ENCODE measurements around the gene ERBB4. TPM values are rescaled to one million over a fixed set of nuclear protein-coding genes. Genes with fewer than 3 reads are reported as not detected.

ERBB4 gene
- total RNA-seq, 2 experiments from 2014 or later = not detected

GRCh38 chr2:211479536-211480150, 1059.0 kb downstream of the ERBB4 start:
- intact Hi-C loops (cut with DNase I, micrococcal nuclease) = no loop called here
- no peak overlapping the region for H3K27ac ChIP-seq (ENCODE audit: low read depth in 1 of 2, low read length in 2 of 2)
- H3K9me3 ChIP-seq (ENCODE audit: control insufficient read depth in 1 of 2, insufficient read depth in 1 of 2, low read length in 2 of 2) = no peaks in the 10 kb centered on the region
- H3K4me1 ChIP-seq (ENCODE audit: insufficient read depth, low read length) = no peaks in the 10 kb centered on the region
- H3K27ac Mint-ChIP-seq = no peak overlapping the region
- no peaks in the 10 kb centered on the region for H3K4me1 Mint-ChIP-seq (ENCODE audit: low read depth)
- H3K36me3 ChIP-seq (ENCODE audit: insufficient read depth, low read length) = no peaks in the 10 kb centered on the region
- DNase-seq (no peak), ATAC-seq (ENCODE audit: poor library complexity) (no peak)
- no peak overlapping the region for H3K4me3 Mint-ChIP-seq
- no peaks in the 10 kb centered on the region for H3K36me3 Mint-ChIP-seq (ENCODE audit: low read depth)
- CTCF ChIA-PET = no interaction called here
- H3K4me3 ChIP-seq (ENCODE audit: low read length) = no peak overlapping the region
- peaks cover 4% of the 10 kb centered on the region for H3K9me3 Mint-ChIP-seq
- H3K27me3 ChIP-seq (ENCODE audit: control insufficient read depth in 1 of 2, insufficient read depth in 2 of 2, low read length in 2 of 2) = no peaks in the 10 kb centered on the region
- no peaks in the 10 kb centered on the region for H3K27me3 Mint-ChIP-seq
- POLR2A ChIA-PET = no interaction called here
- no peak for TF ChIP-seq CTCF (IDR thresholded peaks at IDR 0.05)

GRCh38 chr2:211477537-211478275, 1060.9 kb downstream of the ERBB4 start:
- no peak overlapping the region for H3K27ac ChIP-seq (ENCODE audit: low read depth in 1 of 2, low read length in 2 of 2)
- Mint-ChIP-seq H3K36me3 (ENCODE audit: low read depth) (no peaks in the 10 kb centered on the region), H3K4me3 (no peak overlapping the region), H3K9me3 (peaks cover 5% of the 10 kb centered on the region), H3K27me3 (no peaks in the 10 kb centered on the region), H3K27ac (no peak overlapping the region), H3K4me1 (ENCODE audit: low read depth) (no peaks in the 10 kb centered on the region)
- no peak for TF ChIP-seq CTCF (IDR thresholded peaks at IDR 0.05)
- H3K27me3 ChIP-seq (ENCODE audit: control insufficient read depth in 1 of 2, insufficient read depth in 2 of 2, low read length in 2 of 2) = no peaks in the 10 kb centered on the region
- intact Hi-C loops (cut with DNase I, micrococcal nuclease) = no loop called here
- ChIA-PET POLR2A (no interaction called here), CTCF (no interaction called here)
- H3K36me3 ChIP-seq (ENCODE audit: insufficient read depth, low read length) = no peaks in the 10 kb centered on the region
- no peaks in the 10 kb centered on the region for H3K4me1 ChIP-seq (ENCODE audit: insufficient read depth, low read length)
- H3K4me3 ChIP-seq (ENCODE audit: low read length) = no peak overlapping the region
- no peak for DNase-seq
- no peak for ATAC-seq (ENCODE audit: poor library complexity)
- no peaks in the 10 kb centered on the region for H3K9me3 ChIP-seq (ENCODE audit: control insufficient read depth in 1 of 2, insufficient read depth in 1 of 2, low read length in 2 of 2)

DNA sequence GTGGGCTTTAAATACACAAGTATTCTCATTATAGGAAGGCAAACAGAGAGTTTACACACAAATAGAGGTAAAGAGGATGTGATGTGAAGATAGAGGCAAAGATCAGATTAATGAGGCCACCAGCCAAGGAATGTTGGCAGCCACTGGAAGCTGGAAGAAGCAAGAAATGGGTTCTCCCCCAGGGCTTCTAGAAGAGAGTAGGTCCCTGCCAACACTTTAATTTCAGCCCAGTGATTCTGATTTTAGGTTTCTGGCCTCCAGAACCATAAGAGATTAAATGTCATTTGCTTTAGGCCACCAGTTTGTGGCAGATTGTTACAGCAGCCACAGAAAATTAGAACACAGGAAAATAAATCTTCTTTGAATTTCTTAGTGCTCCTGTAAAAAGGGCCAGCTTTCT, 1065.5 kb downstream of the ERBB4 start:
- intact Hi-C loops (cut with DNase I, micrococcal nuclease) = no loop called here
- CTCF ChIA-PET = no interaction called here
- Histone ChIP-seq H3K9me3 (ENCODE audit: control insufficient read depth in 1 of 2, insufficient read depth in 1 of 2, low read length in 2 of 2) (no peaks in the 10 kb centered on the region), H3K27me3 (ENCODE audit: control insufficient read depth in 1 of 2, insufficient read depth in 2 of 2, low read length in 2 of 2) (no peaks in the 10 kb centered on the region), H3K4me1 (ENCODE audit: insufficient read depth, low read length) (no peaks in the 10 kb centered on the region), H3K27ac (ENCODE audit: low read depth in 1 of 2, low read length in 2 of 2) (no peak overlapping the region), H3K4me3 (ENCODE audit: low read length) (no peak overlapping the region), H3K36me3 (ENCODE audit: insufficient read depth, low read length) (no peaks in the 10 kb centered on the region)
- POLR2A ChIA-PET = no interaction called here
- Mint-ChIP-seq H3K36me3 (ENCODE audit: low read depth) (no peaks in the 10 kb centered on the region), H3K9me3 (peaks cover 5% of the 10 kb centered on the region), H3K4me1 (ENCODE audit: low read depth) (no peaks in the 10 kb centered on the region), H3K27me3 (no peaks in the 10 kb centered on the region), H3K27ac (no peak overlapping the region), H3K4me3 (no peak overlapping the region)
- no peak for TF ChIP-seq CTCF (IDR thresholded peaks at IDR 0.05)
- ATAC-seq (ENCODE audit: poor library complexity) (no peak), DNase-seq (no peak)

Data from CD4-positive, alpha-beta T cell (primary cell).